ENCODE results near the gene TM7SF2.

Gene TM7SF2

GRCh38 chr11:65083834-65084597 is 27.7 kb upstream of the TM7SF2 start, which contains the start of the genes CDCA5 and ZFPL1:
CDCA5 (minus strand) TSS chr11:65084040; CDS start chr11:65083978, 62 bp downstream.
ZFPL1 (plus strand) TSS chr11:65084222; CDS start chr11:65084699, 477 bp downstream.
- Mint-ChIP-seq H3K4me3 (peak within 1 kb of the TSS; percentile 94), H3K27ac (peak within 1 kb of the TSS; percentile 94), H3K36me3 (peaks cover 2% of the 10 kb centered on the region), H3K9me3 (ENCODE audit: low read depth) (no peaks in the 10 kb centered on the region), H3K27me3 (no peaks in the 10 kb centered on the region), H3K4me1 (ENCODE audit: low read depth) (peaks cover 16% of the 10 kb centered on the region)

- peaks cover 16% of the 10 kb centered on the region for H3K4me1 Mint-ChIP-seq (ENCODE audit: low read depth)
- H3K27ac Mint-ChIP-seq = peak overlapping the region; percentile 94
- H3K27me3 Mint-ChIP-seq = no peaks in the 10 kb centered on the region
- no peaks in the 10 kb centered on the region for H3K9me3 Mint-ChIP-seq (ENCODE audit: low read depth)
- H3K4me3 Mint-ChIP-seq = peak overlapping the region; percentile 94
- H3K36me3 Mint-ChIP-seq = peaks cover 2% of the 10 kb centered on the region
Observed at GRCh38 chr11:65084598-65085375, 26.9 kb upstream of the TM7SF2 start.

GRCh38 chr11:65085446-65085845 is 26.2 kb upstream of the TM7SF2 start:
- peaks cover 2% of the 10 kb centered on the region for H3K36me3 Mint-ChIP-seq
- H3K27me3 Mint-ChIP-seq = no peaks in the 10 kb centered on the region
- H3K27ac Mint-ChIP-seq = peak overlapping the region; percentile 25
- H3K9me3 Mint-ChIP-seq (ENCODE audit: low read depth) = no peaks in the 10 kb centered on the region
- peak overlapping the region; percentile 94 for H3K4me3 Mint-ChIP-seq
- peaks cover 16% of the 10 kb centered on the region for H3K4me1 Mint-ChIP-seq (ENCODE audit: low read depth)

GRCh38 chr11:65086809-65087208 is 24.9 kb upstream of the TM7SF2 start:
- H3K36me3 Mint-ChIP-seq = peaks cover 2% of the 10 kb centered on the region
- no peak overlapping the region for H3K27ac Mint-ChIP-seq
- no peaks in the 10 kb centered on the region for H3K27me3 Mint-ChIP-seq
- H3K4me1 Mint-ChIP-seq (ENCODE audit: low read depth) = peaks cover 16% of the 10 kb centered on the region
- H3K4me3 Mint-ChIP-seq = no peak overlapping the region
- H3K9me3 Mint-ChIP-seq (ENCODE audit: low read depth) = no peaks in the 10 kb centered on the region

DNA sequence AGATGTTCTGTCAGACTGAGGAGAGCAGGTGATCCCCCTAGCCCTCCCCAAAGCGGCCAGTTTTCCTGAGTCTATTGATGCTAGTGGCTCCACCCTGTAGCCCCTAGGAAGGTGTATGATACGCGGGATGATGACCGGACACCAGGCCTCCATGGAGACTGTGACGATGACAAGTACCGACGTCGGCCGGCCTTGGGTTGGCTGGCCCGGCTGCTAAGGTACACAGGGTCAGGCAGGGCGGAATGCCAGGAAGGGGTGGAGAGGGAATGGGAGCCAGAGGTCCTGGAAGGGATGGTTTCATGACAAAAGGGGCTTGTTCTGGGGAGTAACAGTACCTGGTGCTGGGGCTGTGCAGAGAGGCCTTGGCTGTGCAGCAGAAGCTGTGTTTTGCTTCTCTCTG is 24.5 kb upstream of the TM7SF2 start:
- Mint-ChIP-seq H3K27ac (no peak overlapping the region), H3K36me3 (peaks cover 2% of the 10 kb centered on the region), H3K9me3 (ENCODE audit: low read depth) (no peaks in the 10 kb centered on the region), H3K4me1 (ENCODE audit: low read depth) (peaks cover 16% of the 10 kb centered on the region), H3K27me3 (no peaks in the 10 kb centered on the region), H3K4me3 (no peak overlapping the region)

- H3K27ac Mint-ChIP-seq = no peak overlapping the region
- no peaks in the 10 kb centered on the region for H3K27me3 Mint-ChIP-seq
- no peaks in the 10 kb centered on the region for H3K9me3 Mint-ChIP-seq (ENCODE audit: low read depth)
- H3K36me3 Mint-ChIP-seq = peaks cover 2% of the 10 kb centered on the region
- peaks cover 16% of the 10 kb centered on the region for H3K4me1 Mint-ChIP-seq (ENCODE audit: low read depth)
- H3K4me3 Mint-ChIP-seq = no peak overlapping the region
Observed at GRCh38 chr11:65087827-65088226, 23.8 kb upstream of the TM7SF2 start.

GRCh38 chr11:65089621-65090020 is 22.1 kb upstream of the TM7SF2 start:
- H3K27me3 Mint-ChIP-seq = no peaks in the 10 kb centered on the region
- peaks cover 11% of the 10 kb centered on the region for H3K4me1 Mint-ChIP-seq (ENCODE audit: low read depth)
- no peaks in the 10 kb centered on the region for H3K9me3 Mint-ChIP-seq (ENCODE audit: low read depth)
- peaks cover 2% of the 10 kb centered on the region for H3K36me3 Mint-ChIP-seq
- H3K4me3 Mint-ChIP-seq = no peak overlapping the region
- H3K27ac Mint-ChIP-seq = no peak overlapping the region

- H3K27ac Mint-ChIP-seq = no peak overlapping the region
- no peaks in the 10 kb centered on the region for H3K27me3 Mint-ChIP-seq
- H3K36me3 Mint-ChIP-seq = peaks cover 2% of the 10 kb centered on the region
- H3K4me1 Mint-ChIP-seq (ENCODE audit: low read depth) = peaks cover 3% of the 10 kb centered on the region
- no peaks in the 10 kb centered on the region for H3K9me3 Mint-ChIP-seq (ENCODE audit: low read depth)
- no peak overlapping the region for H3K4me3 Mint-ChIP-seq
Observed at GRCh38 chr11:65090628-65091027, 21.0 kb upstream of the TM7SF2 start.

- Mint-ChIP-seq H3K4me1 (ENCODE audit: low read depth) (peaks cover 16% of the 10 kb centered on the region), H3K27ac (peak overlapping the region; percentile 95), H3K4me3 (peak overlapping the region; percentile 93), H3K9me3 (ENCODE audit: low read depth) (no peaks in the 10 kb centered on the region), H3K36me3 (peaks cover 2% of the 10 kb centered on the region), H3K27me3 (no peaks in the 10 kb centered on the region)
Observed at GRCh38 chr11:65095427-65095826, 16.2 kb upstream of the TM7SF2 start.

GRCh38 chr11:65095974-65096806 is 15.5 kb upstream of the TM7SF2 start, which contains the start of gene VPS51:
VPS51 (plus strand) TSS chr11:65096214; CDS start chr11:65096251, 37 bp downstream.
- Mint-ChIP-seq H3K27me3 (no peaks in the 10 kb centered on the region), H3K9me3 (ENCODE audit: low read depth) (no peaks in the 10 kb centered on the region), H3K36me3 (peaks cover 2% of the 10 kb centered on the region), H3K27ac (peak within 1 kb of the TSS; percentile 95), H3K4me3 (peak within 1 kb of the TSS; percentile 93), H3K4me1 (ENCODE audit: low read depth) (peaks cover 16% of the 10 kb centered on the region)

DNA sequence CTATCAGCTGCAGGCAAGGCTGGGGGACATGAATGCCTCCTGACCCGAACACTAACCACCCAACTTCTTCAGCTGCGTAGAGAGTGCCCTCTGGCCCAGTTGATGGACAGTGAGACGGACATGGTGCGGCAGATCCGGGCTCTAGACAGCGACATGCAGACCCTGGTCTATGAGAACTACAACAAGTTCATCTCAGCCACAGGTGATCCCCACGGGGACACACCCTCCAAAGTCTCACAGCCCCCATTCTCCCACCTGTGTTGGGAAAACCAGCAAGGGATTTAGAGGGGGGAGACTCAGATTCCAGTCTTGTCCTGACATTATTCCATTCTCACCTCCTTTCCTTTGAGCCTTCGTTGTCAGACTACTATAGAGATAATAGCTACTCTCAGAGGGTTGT is 14.7 kb upstream of the TM7SF2 start:
- Mint-ChIP-seq H3K27me3 (no peaks in the 10 kb centered on the region), H3K27ac (no peak overlapping the region), H3K4me1 (ENCODE audit: low read depth) (peaks cover 16% of the 10 kb centered on the region), H3K9me3 (ENCODE audit: low read depth) (no peaks in the 10 kb centered on the region), H3K4me3 (peak overlapping the region; percentile 93), H3K36me3 (peaks cover 2% of the 10 kb centered on the region)

DNA sequence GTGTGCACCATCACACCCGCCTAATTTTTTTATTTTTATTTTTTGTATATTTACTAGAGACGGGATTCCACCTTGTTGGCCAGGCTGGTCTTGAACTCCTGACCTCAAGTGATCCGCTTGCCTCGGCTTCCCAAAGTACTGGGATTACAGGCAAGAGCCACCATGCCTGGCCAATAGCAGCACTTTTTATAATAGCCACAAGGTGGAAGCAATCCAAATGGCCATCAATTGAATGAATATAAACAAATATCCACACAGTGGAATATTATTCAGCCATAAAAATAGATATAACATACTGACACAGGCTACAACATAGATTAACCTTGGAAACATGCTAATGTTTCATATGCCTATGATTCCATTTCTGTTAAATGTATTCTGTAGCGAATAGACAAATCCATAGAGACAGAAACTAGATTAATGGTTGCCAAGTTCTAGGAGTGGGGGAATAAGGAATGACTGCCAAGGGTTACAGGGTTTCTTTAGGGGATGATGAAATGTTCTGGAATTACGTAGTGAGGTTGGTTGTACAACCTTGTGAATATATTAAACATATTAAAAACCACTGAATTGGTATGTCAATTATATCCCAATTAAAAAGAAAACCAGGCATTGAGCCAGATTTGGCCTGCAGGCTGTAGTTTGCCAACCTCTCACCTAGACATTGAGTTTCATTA is 10.9 kb upstream of the TM7SF2 start:
- no peak overlapping the region for H3K27ac Mint-ChIP-seq

DNA sequence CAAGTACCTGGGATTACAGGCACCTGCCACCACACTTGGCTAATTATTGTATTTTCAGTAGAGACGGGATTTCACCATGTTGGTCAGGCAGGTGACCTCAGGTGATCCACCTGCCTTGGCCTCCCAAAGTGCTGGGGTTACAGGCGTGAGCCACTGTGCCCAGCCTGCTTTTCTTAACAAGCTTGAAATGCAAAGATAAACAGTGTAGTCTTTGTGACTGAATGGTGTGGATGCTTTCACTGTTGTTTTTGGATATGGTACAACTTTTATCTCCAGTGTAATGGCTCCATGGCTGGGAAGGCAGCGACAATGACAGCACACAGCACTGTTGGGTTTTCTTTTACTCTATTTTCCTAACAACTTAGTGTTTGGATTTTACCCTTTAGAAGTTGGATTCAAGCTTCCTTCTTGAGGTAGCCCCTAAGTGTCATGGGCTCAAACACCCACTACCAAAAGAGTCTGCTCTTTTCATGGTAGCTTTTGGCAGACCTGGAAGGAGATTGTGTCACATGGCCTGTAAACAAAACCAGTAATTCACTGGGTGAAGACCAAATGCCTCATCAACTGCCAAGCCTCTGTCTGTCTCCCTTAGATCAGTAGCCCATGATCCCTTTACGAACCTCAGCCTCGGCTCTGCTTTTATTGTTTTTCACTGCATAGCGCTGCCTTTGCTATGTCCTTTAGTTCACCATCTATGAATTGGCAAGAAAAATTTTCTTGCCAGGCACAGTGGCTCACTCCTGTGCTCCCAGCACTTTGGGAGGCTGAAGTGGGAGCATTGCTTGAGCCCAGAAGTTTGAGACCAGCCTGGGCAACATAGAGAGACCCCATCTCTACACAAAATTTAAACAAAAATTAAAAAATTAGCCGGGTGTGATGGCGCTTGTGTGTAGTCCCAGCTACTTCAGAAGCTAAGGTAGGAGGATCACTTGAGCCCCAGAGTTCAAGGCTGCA is 9.3 kb upstream of the TM7SF2 start:
- peaks cover 20% of the 10 kb centered on the region for H3K4me1 Mint-ChIP-seq (ENCODE audit: low read depth)
- peaks cover 2% of the 10 kb centered on the region for H3K36me3 Mint-ChIP-seq
- H3K9me3 Mint-ChIP-seq (ENCODE audit: low read depth) = no peaks in the 10 kb centered on the region
- H3K4me3 Mint-ChIP-seq = no peak overlapping the region
- no peaks in the 10 kb centered on the region for H3K27me3 Mint-ChIP-seq
- peak overlapping the region; percentile 41 for H3K27ac Mint-ChIP-seq

More for the DNA sequence above, 10.9 kb upstream of the TM7SF2 start:
- Mint-ChIP-seq H3K4me1 (ENCODE audit: low read depth) (peaks cover 21% of the 10 kb centered on the region), H3K4me3 (no peak overlapping the region), H3K36me3 (peaks cover 2% of the 10 kb centered on the region), H3K9me3 (ENCODE audit: low read depth) (no peaks in the 10 kb centered on the region), H3K27me3 (no peaks in the 10 kb centered on the region)
